NCI-H2171 treated with DMSO at 0.1 percent for 48 hours (cell line): Measurements from ENCODE around the gene TKTL1.
A peak's percentile ranks its signal among the peaks of the same experiment; 100 is the strongest.
"Not testable (repeated sequence)": the region's sequence is repeated elsewhere in the genome, so short reads cannot be mapped to it uniquely, and the experiment has no call there.

Experiments
- DNase-seq: peaks from one replicate; lab custom pipeline; 2025; lab: John Stamatoyannopoulos, UW

The TKTL1 gene

DNA sequence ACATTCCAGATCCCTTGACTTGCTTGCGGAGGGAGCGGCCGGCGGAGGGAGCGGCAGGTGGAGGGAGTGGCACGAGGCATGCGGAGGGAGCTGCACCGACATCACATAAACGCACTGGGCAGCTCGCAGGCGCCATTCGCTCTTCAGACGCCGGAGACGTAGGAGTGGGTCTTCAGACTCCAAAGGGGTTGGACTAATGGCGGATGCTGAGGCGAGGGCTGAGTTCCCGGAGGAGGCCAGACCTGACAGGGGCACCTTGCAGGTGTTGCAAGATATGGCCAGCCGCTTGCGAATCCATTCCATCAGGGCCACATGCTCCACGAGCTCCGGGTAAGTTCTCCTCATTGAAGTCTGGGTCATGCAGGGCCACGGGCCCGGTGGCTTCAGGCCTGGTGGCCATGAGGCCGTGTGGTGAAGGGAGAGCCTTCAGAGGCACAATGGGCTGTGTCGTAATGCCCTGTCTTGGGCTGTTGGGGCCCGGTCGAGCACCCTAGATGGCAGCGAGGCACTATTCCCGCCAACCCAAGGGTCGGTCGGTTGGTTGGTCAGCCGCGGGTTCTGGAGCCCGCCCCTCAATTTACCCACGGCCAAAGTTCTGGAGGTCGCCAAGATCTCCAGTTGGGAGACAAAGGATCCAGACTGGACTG lies at the start of gene TKTL1:
TKTL1 (plus strand) TSS at position 132 of the 647 bp plus-strand sequence; CDS start at position 197, 65 bp downstream.
- DNase-seq, result no peak

- DNase-seq, result not testable (repeated sequence)
Observed at GRCh38 chrX:154247377-154248045, 48.1 kb upstream of the TKTL1 start.

GRCh38 chrX:154248076-154248475 lies 47.5 kb upstream of the TKTL1 start:
- DNase-seq, result not testable (repeated sequence)

DNA sequence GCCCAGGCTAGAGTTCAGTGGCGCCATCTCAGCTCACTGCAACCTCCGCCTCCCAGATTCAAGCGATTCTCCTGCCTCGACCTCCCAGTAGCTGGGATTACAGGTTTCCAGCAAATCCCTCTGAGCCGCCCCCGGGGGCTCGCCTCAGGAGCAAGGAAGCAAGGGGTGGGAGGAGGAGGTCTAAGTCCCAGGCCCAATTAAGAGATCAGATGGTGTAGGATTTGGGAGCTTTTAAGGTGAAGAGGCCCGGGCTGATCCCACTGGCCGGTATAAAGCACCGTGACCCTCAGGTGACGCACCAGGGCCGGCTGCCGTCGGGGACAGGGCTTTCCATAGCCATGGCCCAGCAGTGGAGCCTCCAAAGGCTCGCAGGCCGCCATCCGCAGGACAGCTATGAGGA lies 38.3 kb upstream of the TKTL1 start, which contains the start of gene OPN1MW3:
OPN1MW3 (plus strand) TSS at position 301 of the 400 bp plus-strand sequence; CDS start at position 339, 38 bp downstream.
- DNase-seq, result not testable (repeated sequence)

DNA sequence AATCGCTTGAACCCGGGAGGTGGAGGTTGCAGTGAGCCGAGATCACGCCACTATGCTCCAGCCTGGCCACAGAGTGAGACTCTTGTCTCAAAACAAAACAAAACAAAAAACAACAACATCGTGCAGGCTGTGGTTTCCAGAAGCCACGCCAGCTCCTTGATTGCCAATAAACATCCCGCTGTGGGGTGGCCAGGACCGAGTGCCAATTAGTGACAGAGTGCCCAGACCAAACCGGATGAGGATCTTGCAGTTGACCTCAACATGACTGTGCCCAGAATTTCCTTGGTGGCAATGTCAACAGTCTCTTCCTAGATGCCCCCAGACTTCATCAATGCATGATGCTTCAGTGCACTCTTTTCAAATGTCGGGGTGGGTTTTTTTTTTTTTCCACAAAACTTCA lies 36.9 kb upstream of the TKTL1 start:
- DNase-seq, result not testable (repeated sequence)

GRCh38 chrX:154263072-154263471 lies 32.5 kb upstream of the TKTL1 start:
- not testable (repeated sequence) for DNase-seq

DNA sequence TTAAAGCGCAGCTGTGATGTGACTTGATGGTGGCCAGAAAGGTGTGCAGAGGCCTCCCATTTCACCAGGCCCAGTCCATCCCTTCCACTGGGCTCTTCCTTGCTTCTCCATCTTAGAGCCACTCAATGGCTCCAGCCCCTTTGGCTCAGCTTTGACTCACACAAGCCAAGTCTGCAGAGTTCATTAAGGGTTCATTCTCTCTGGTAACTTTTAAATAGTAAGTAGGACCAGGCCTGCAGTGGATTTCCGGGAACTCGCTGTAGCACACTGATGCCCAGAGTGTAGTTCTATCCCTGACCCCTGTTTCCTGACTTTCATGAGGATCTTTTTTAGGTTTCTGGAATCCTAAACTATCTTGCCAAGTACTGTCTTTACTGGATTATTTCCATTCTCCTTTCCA lies 26.4 kb upstream of the TKTL1 start:
- DNase-seq, result not testable (repeated sequence)

DNA sequence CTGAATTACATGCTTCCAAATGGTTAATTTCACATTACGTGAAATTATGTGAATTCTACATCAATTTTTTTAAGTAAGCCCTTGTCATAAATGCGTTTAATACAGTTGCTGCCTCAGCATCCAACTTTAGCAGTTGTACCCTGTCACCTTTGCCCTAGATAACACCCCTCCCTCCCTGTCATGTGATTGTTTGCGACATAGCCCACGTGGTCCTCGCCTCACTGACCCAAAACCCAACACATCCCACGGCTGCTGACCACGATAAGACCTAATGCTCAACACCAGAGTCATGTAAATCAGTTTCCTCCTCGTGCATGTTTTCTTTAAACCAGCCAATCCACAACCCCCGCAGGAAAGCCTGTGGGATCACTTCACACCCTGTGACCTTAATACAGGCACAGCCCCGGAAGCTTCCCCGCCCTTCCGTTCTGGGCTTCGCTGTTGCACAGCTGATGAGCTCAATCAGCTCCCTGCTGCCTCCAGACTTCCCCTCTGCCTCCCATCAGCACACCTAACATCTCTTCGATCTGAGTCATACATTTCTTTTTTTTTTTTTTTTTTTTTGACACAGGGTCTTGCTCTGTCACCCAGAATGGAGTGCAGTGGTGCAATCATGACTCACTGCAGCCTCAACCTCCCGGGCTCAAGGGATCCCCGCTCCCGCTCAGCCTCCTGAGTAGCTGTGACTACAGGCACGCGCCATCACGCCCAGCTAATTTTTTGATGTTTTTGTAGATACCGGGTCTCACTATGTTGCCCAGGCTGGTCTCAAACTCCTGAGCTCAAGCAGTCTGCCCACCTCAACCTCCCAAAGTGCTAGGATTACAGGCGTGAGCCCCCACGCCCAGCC lies 10.9 kb upstream of the TKTL1 start:
- DNase-seq, result not testable (repeated sequence)

- not testable (repeated sequence) for DNase-seq
Observed at GRCh38 chrX:154286406-154286805, 9.2 kb upstream of the TKTL1 start.

DNA sequence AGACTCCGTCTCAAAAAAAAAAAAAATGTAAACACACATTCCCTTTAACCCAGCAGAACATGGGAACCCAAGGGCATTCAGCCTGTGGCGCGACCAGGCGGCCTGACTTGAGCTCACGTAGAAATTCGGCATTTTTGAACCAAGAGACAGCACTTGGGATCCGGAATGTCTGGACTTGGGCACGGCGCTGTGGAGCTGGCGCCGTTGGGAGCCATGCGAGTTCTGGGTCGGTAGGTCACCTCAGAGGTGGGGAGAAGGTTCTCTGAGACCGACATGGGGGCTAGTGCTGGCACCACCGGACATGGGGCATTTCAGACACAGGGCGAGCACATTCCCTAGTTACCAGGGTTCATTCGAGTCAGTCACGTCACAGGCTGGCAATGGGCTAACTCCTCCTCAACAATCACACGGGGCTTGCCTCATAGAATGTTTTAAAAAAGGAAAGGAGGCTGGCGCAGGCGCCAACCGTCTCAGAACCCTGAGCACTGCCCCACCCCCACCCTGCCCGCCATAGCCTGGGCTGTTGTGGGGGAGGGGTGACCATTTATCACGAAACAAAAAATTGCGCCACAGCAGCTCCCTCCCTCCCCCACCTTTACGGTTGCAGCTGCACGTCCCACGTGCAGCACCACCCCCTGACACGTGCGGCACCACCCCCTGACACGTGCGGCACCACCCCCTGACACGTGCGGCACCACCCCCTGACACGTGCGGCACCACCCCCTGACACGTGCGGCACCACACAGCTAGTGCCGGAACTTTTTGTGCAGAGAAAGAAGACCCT lies 612 bp upstream of the TKTL1 start, which contains the start of gene TEX28:
TEX28 (minus strand) TSS at position 334 of the 784 bp plus-strand sequence. CDS start 3,007 bp downstream, outside the sequence.
- no peak for DNase-seq

- DNase-seq, result no peak
Observed at GRCh38 chrX:154296731-154297130, 1.1 kb downstream of the TKTL1 start.

- DNase-seq, result peak; percentile 62
Observed at GRCh38 chrX:154298312-154298711, 2.7 kb downstream of the TKTL1 start.

GRCh38 chrX:154300816-154301215 lies 5.2 kb downstream of the TKTL1 start:
- DNase-seq, result no peak

- not testable (repeated sequence) for DNase-seq
Observed at GRCh38 chrX:154302998-154303397, 7.4 kb downstream of the TKTL1 start.

- no peak for DNase-seq
Observed at GRCh38 chrX:154303476-154303875, 7.9 kb downstream of the TKTL1 start.

GRCh38 chrX:154304846-154305245 lies 9.3 kb downstream of the TKTL1 start:
- no peak for DNase-seq

GRCh38 chrX:154305541-154306205 lies 10.1 kb downstream of the TKTL1 start:
- no peak for DNase-seq

GRCh38 chrX:154307202-154307601 lies 11.6 kb downstream of the TKTL1 start:
- DNase-seq, result no peak

- peak; percentile 20 for DNase-seq
Observed at GRCh38 chrX:154308108-154308946, 12.7 kb downstream of the TKTL1 start.
